Bronchial epithelial cell (primary cell): ENCODE data around the gene AMPD3. TPM values are rescaled to one million over a fixed set of nuclear protein-coding genes. Genes with fewer than 3 reads are reported as not detected.
"Not testable (repeated sequence)": the region's sequence is repeated elsewhere in the genome, so short reads cannot be mapped to it uniquely, and the experiment has no call there.

ENCODE experiments used
- DNase-seq: peaks from one replicate; pipeline ENCODE4 v3.0.0-alpha.2; 2010; ENCODE audit warnings: low read depth
- FAIRE-seq: peaks from 2 replicates; lab custom pipeline; 2011; peaks lifted over from hg19 to GRCh38; lab: Jason Lieb, UNC
- H3K27me3 ChIP-seq: 2 replicates; pipeline ENCODE4 v1.5.1; 2011; ENCODE audit warnings: low read length; ENCODE audit not compliant: control insufficient read depth, insufficient read depth
- H3K36me3 ChIP-seq: 2 replicates; pipeline ENCODE4 v1.5.1; 2011; ENCODE audit warnings: low read length; ENCODE audit not compliant: control insufficient read depth, insufficient read depth
- H3K4me3 ChIP-seq: 2 replicates; pipeline ENCODE4 v1.5.1; 2011; ENCODE audit warnings: mild to moderate bottlenecking, low read depth, low read length, control low read depth
- CTCF ChIP-seq: IDR thresholded peaks from 2 replicates; pipeline ENCODE4 v1.5.1; 2011; ENCODE audit warnings: mild to moderate bottlenecking, moderate library complexity, low read length, control low read depth, inconsistent platforms; ENCODE audit not compliant: insufficient read depth, severe bottlenecking
- total RNA-seq: library from RNA; depleted of rRNA; stranded (reverse); fragments of >200 nt; gene quantifications from 2 replicates; pipeline ENCODE4 v1.2.1, GENCODE V29; 2014

Gene AMPD3
- total RNA-seq, 1 donor from 2014 or later: 5.3 TPM

GRCh38 chr11:10429526-10429925 lies 25.5 kb upstream of the AMPD3 start:
- Histone ChIP-seq H3K36me3 (no peaks in the 10 kb centered on the region), H3K27me3 (no peaks in the 10 kb centered on the region), H3K4me3 (no peak overlapping the region)
- FAIRE-seq (no peak), DNase-seq (no peak)
- no peak for TF ChIP-seq CTCF

- no peaks in the 10 kb centered on the region for H3K36me3 ChIP-seq
- no peak for TF ChIP-seq CTCF
- no peak for FAIRE-seq
- no peak for DNase-seq
- no peak overlapping the region for H3K4me3 ChIP-seq
- no peaks in the 10 kb centered on the region for H3K27me3 ChIP-seq
Observed at GRCh38 chr11:10432493-10432892, 22.6 kb upstream of the AMPD3 start.

GRCh38 chr11:10432971-10433370 lies 22.1 kb upstream of the AMPD3 start:
- DNase-seq (no peak), FAIRE-seq (no peak)
- Histone ChIP-seq H3K36me3 (no peaks in the 10 kb centered on the region), H3K4me3 (no peak overlapping the region), H3K27me3 (no peaks in the 10 kb centered on the region)
- TF ChIP-seq CTCF: no peak

- Histone ChIP-seq H3K4me3 (no peak overlapping the region), H3K36me3 (no peaks in the 10 kb centered on the region)
Observed at GRCh38 chr11:10436224-10436623, 18.8 kb upstream of the AMPD3 start.

GRCh38 chr11:10436683-10437082 lies 18.4 kb upstream of the AMPD3 start:
- not testable (repeated sequence) for DNase-seq, H3K4me3 ChIP-seq, H3K36me3 ChIP-seq, H3K27me3 ChIP-seq, FAIRE-seq

More at GRCh38 chr11:10436224-10436623, 18.8 kb upstream of the AMPD3 start:
- no peaks in the 10 kb centered on the region for H3K27me3 ChIP-seq
- FAIRE-seq (no peak), DNase-seq (no peak)
- TF ChIP-seq CTCF: no peak

- Histone ChIP-seq H3K27me3 (no peaks in the 10 kb centered on the region), H3K36me3 (no peaks in the 10 kb centered on the region), H3K4me3 (no peak overlapping the region)
- TF ChIP-seq CTCF: no peak
- DNase-seq: peak; percentile 17
- no peak for FAIRE-seq
Observed at GRCh38 chr11:10438458-10438857, 16.6 kb upstream of the AMPD3 start.
